KMS-11 (cell line): Measurements from ENCODE around the gene TPSG1.

ENCODE experiments used
- H2AFZ ChIP-seq: fragments of 200-600 bp; sonication (generic); 2 replicates; pipeline ENCODE4 v1.6.1; 2016; ENCODE audit warnings: antibody characterized with exemption, mixed run types, low read depth
- H3K27ac ChIP-seq: fragments of 200-600 bp; sonication (generic); 2 replicates; pipeline ENCODE4 v1.6.1; 2016; ENCODE audit warnings: mild to moderate bottlenecking, mixed run types
- H3K27me3 ChIP-seq: fragments of 200-600 bp; sonication (generic); 2 replicates; pipeline ENCODE4 v1.6.1; 2017; ENCODE audit warnings: mild to moderate bottlenecking, low read depth, mixed run types, moderate library complexity; ENCODE audit not compliant: insufficient read depth
- H3K36me3 ChIP-seq: fragments of 200-600 bp; sonication (generic); 2 replicates; pipeline ENCODE4 v1.6.1; 2017; ENCODE audit warnings: mild to moderate bottlenecking, mixed run types; ENCODE audit not compliant: insufficient read depth
- H3K4me1 ChIP-seq: fragments of 200-600 bp; sonication (generic); 2 replicates; pipeline ENCODE4 v1.6.1; 2016; ENCODE audit warnings: mild to moderate bottlenecking, low read depth, mixed run types; ENCODE audit not compliant: poor library complexity, severe bottlenecking
- H3K4me2 ChIP-seq: fragments of 200-600 bp; sonication (generic); 2 replicates; pipeline ENCODE4 v1.7.0; 2016; ENCODE audit warnings: mild to moderate bottlenecking, mixed run types
- H3K4me3 ChIP-seq: fragments of 200-600 bp; sonication (generic); IDR thresholded peaks from 2 replicates; pipeline ENCODE4 v1.6.1; 2017; ENCODE audit warnings: low read depth, low read length, mixed read lengths; ENCODE audit not compliant: insufficient read depth
- H3K79me2 ChIP-seq: fragments of 200-600 bp; sonication (generic); 2 replicates; pipeline ENCODE4 v1.6.1; 2016; ENCODE audit warnings: low read depth, mixed run types; ENCODE audit not compliant: insufficient read depth
- H3K9ac ChIP-seq: fragments of 200-600 bp; sonication (generic); 2 replicates; pipeline ENCODE4 v1.6.1; 2016; ENCODE audit warnings: mild to moderate bottlenecking, mixed run types
- H4K20me1 ChIP-seq: fragments of 200-600 bp; sonication (generic); 2 replicates; pipeline ENCODE4 v1.6.1; 2016; ENCODE audit warnings: mild to moderate bottlenecking, mixed run types; ENCODE audit not compliant: insufficient read depth
- CTCF ChIP-seq: fragments of 200-600 bp; sonication (generic); conservative IDR thresholded peaks from 2 replicates; pipeline ENCODE4 v1.6.1; 2017; ENCODE audit warnings: low read depth, mild to moderate bottlenecking, antibody characterized with exemption, low read length, moderate library complexity, mixed read lengths

Gene TPSG1

GRCh38 chr16:1180549-1181403 lies 44.3 kb downstream of the TPSG1 start:
- H2AFZ ChIP-seq: no peak overlapping the region
- H3K4me3 ChIP-seq: no peak overlapping the region
- no peak overlapping the region for H3K9ac ChIP-seq
- H3K27ac ChIP-seq: no peak overlapping the region
- no peaks in the 10 kb centered on the region for H3K4me1 ChIP-seq
- no peaks in the 10 kb centered on the region for H4K20me1 ChIP-seq
- H3K79me2 ChIP-seq: no peaks in the 10 kb centered on the region
- H3K36me3 ChIP-seq: no peaks in the 10 kb centered on the region
- TF ChIP-seq CTCF: no peak
- no peak overlapping the region for H3K4me2 ChIP-seq
- H3K27me3 ChIP-seq: peaks cover 90% of the 10 kb centered on the region

- Histone ChIP-seq H3K79me2 (no peaks in the 10 kb centered on the region), H3K36me3 (no peaks in the 10 kb centered on the region), H3K27me3 (peaks cover 92% of the 10 kb centered on the region), H4K20me1 (no peaks in the 10 kb centered on the region), H3K4me1 (no peaks in the 10 kb centered on the region), H3K27ac (no peak overlapping the region), H3K9ac (no peak overlapping the region), H3K4me3 (no peak overlapping the region), H3K4me2 (no peak overlapping the region), H2AFZ (no peak overlapping the region)
- TF ChIP-seq CTCF: no peak
Measured at GRCh38 chr16:1178295-1178910, 46.7 kb downstream of the TPSG1 start.

- peaks cover 94% of the 10 kb centered on the region for H3K27me3 ChIP-seq
- H3K4me3 ChIP-seq: no peak overlapping the region
- no peak for TF ChIP-seq CTCF
- no peak overlapping the region for H2AFZ ChIP-seq
- H3K27ac ChIP-seq: no peak overlapping the region
- no peaks in the 10 kb centered on the region for H3K36me3 ChIP-seq
- H3K4me2 ChIP-seq: no peak overlapping the region
- H4K20me1 ChIP-seq: no peaks in the 10 kb centered on the region
- no peaks in the 10 kb centered on the region for H3K79me2 ChIP-seq
- no peak overlapping the region for H3K9ac ChIP-seq
- H3K4me1 ChIP-seq: no peaks in the 10 kb centered on the region
Measured at GRCh38 chr16:1177750-1178149, 47.3 kb downstream of the TPSG1 start.

- Histone ChIP-seq H4K20me1 (no peaks in the 10 kb centered on the region), H3K4me3 (no peak overlapping the region), H3K79me2 (no peaks in the 10 kb centered on the region), H3K4me2 (no peak overlapping the region), H3K27ac (no peak overlapping the region), H3K4me1 (no peaks in the 10 kb centered on the region), H2AFZ (no peak overlapping the region), H3K9ac (no peak overlapping the region), H3K36me3 (no peaks in the 10 kb centered on the region), H3K27me3 (peaks cover 94% of the 10 kb centered on the region)
- no peak for TF ChIP-seq CTCF
Measured at GRCh38 chr16:1177053-1177452, 48.0 kb downstream of the TPSG1 start.
